Activated CD8-positive, alpha-beta memory T cell treated with anti-CD3 and anti-CD28 coated beads, Interleukin-2, amount 50 U/mL, for 1 hour (primary cell): ENCODE results near the gene RNU6-9.
"Not testable (repeated sequence)": the region's sequence is repeated elsewhere in the genome, so short reads cannot be mapped to it uniquely, and the experiment has no call there.

Experiments used
- DNase-seq: peaks from one replicate; pipeline ENCODE4 v3.0.0-alpha.2; 2020; ENCODE audit errors: extremely low read depth

Gene RNU6-9

DNA sequence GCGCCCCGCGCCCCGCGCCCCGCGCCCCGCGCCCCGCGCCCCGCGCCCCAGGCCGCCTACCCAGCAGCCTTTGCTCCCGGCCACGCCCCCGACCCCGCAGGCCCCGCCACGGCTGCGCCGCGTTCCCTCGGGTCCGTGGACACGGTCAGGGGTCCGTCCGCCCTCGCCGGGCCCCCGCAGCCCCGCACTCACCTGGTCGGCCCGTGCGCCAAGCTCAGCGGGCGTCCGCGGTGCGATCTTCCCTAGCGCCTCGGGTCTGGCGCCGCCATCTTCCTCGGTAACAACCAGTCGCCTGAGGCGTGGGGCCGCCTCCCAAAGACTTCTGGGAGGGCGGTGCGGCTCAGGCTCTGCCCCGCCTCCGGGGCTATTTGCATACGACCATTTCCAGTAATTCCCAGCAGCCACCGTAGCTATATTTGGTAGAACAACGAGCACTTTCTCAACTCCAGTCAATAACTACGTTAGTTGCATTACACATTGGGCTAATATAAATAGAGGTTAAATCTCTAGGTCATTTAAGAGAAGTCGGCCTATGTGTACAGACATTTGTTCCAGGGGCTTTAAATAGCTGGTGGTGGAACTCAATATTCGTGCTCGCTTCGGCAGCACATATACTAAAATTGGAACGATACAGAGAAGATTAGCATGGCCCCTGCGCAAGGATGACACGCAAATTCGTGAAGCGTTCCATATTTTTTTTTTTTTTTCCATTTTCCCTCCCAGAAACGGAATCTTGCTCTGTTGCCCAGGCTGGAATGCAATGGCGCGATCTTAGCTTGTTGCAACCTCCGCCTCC lies at the start of gene RNU6-9, which contains the start of gene MED16:
TSS of gene RNU6-9 (plus strand) at position 591 of the 796 bp plus-strand sequence.
TSS of gene MED16 (minus strand) at position 294 of the 796 bp plus-strand sequence. CDS start 2,056 bp downstream, outside the sequence.
- peak; percentile 77 for DNase-seq

DNA sequence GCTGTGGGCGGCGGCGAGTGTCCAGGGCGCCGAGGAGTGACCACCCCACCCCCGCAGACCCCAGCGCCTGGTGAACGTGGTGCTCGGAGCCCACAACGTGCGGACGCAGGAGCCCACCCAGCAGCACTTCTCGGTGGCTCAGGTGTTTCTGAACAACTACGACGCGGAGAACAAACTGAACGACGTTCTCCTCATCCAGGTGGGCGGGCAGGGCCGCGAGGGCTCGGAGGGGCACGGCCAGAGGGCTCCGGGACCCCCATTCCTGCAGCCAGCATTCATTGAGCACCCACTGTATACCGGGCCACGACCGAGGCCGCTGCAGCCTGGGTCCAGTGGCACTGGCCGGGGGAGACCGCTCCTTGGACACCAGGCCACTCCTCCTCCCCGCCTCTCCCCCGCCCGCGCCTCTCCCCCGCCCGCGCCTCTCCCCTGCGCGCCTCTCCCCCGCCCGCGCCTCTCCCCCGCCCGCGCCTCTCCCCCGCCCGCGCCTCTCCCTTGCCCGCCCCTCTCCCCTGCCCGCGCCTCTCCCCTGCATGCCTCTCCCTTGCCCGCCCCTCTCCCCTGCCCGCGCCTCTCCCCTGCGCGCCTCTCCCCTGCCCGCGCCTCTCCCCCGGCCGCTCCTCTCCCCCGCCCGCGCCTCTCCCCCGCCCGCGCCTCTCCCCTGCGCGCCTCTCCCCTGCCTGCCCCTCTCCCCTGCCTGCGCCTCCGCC lies 49.3 kb upstream of the RNU6-9 start:
- DNase-seq, result no peak

DNA sequence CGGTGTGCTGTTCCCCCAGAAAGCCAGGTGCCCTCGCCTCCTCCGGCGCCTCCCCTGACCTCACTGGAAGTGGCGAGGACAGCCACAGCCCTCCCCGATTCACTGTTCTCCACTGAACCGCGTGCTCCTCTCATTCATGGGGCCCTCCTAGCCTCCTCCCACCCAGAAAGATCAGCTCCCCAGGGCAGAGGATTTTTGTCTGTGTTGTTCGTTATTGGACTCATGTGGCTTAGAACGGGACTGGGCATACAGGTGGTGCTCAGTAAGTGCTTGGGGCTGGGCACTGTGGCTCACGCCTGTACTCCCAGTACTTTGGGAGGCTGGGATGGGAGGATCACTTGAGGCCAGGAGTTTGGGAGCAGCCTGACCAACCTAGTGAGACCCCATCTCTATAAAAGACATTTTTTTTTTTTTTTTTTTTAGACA lies 48.7 kb upstream of the RNU6-9 start:
- no peak for DNase-seq

DNA sequence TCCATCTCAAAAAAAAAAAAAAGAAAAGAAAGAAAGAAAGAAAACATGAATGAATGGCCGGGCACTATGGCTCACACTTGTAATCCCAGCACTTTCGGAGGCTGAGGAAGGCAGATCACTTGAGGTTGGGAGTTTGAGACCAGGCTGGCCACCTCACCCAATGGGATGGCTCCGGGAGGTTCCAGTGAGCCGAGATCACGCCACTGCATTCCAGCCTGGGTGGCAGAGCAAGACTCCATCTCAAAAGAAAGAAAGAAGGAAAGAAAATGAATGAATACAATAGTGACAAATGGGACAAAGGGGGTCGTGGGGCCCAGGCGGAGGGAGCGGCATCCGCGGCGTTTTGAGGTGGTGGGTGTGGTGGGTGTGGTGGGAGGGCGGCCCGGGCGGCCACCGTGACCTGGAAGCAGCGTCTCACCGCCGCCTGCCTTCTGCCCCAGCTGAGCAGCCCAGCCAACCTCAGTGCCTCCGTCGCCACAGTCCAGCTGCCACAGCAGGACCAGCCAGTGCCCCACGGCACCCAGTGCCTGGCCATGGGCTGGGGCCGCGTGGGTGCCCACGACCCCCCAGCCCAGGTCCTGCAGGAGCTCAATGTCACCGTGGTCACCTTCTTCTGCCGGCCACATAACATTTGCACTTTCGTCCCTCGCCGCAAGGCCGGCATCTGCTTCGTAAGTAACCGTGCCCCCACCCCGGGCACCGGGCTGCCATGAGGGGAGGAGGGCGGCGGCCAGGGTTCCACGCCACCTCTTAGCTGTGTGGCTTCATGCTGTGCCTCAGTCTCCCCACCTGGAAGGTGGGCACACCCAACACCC lies 47.4 kb upstream of the RNU6-9 start:
- no peak for DNase-seq

DNA sequence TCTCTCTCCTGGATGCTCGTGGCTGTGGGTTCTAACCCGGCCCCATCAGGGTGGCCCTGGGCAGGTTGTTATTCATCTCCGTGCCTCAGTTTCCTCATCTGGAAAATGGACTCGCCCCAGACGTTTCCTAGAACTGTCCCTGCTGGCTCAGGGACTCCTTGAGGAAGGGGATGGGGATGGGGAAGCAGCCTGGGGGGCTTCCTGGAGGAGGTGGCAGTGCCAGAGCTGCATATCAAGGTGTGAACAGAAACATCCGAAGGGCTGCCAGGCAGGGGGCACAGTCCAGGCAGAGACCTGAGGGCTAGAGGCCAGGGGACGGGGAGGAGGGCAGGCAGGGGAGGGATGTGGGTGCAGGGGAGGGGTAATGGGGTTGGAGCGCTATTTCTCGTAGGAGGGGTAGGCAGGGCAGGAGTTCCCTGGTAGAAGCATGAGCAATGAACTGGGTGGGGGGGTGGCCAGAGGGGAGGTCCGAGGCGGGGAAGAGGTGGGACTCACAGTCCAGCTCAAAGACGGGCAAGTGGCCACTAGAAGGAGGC lies 44.8 kb upstream of the RNU6-9 start:
- DNase-seq, result no peak

- not testable (repeated sequence) for DNase-seq
Measured at GRCh38 chr19:849195-849594, 44.1 kb upstream of the RNU6-9 start.

DNA sequence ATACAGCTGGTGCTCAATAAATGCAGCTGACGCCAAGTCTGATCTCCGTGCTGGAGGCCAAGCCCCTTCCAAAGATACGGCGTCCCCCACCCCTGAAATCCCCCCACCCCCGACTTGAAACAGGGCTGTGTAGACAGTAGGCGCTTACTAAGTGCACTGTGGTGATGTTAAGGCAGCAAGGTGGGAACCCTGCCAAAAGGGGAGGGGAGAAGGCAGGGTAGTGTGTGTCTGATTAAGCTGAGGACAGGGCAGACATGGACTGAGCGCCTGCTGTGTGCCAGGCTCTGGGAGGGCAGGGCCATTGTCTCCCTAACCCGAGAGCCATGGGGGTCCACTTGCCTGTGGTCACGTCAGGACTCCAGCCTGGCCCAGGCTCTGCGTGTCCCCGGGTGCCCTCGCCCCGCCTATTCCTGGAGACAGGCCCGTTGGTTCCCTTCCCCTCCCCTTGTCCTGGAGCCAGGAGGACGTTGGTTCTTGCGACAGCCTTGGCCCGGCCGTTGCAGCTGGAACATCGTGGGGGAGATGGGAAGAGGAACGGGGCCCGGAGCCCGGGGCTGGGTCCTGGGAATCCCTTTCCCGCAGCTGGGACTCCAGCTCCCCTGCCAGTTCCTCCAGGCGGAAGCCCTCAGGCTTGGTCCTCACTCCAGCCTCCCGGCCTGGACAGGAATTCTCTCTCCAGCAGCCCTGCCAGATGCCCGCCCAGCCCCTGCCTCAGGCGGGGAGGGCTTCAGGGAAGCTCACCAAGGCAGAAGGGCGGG lies 42.9 kb upstream of the RNU6-9 start:
- DNase-seq, result no peak

- no peak for DNase-seq
Measured at GRCh38 chr19:850979-851335, 42.3 kb upstream of the RNU6-9 start.

DNA sequence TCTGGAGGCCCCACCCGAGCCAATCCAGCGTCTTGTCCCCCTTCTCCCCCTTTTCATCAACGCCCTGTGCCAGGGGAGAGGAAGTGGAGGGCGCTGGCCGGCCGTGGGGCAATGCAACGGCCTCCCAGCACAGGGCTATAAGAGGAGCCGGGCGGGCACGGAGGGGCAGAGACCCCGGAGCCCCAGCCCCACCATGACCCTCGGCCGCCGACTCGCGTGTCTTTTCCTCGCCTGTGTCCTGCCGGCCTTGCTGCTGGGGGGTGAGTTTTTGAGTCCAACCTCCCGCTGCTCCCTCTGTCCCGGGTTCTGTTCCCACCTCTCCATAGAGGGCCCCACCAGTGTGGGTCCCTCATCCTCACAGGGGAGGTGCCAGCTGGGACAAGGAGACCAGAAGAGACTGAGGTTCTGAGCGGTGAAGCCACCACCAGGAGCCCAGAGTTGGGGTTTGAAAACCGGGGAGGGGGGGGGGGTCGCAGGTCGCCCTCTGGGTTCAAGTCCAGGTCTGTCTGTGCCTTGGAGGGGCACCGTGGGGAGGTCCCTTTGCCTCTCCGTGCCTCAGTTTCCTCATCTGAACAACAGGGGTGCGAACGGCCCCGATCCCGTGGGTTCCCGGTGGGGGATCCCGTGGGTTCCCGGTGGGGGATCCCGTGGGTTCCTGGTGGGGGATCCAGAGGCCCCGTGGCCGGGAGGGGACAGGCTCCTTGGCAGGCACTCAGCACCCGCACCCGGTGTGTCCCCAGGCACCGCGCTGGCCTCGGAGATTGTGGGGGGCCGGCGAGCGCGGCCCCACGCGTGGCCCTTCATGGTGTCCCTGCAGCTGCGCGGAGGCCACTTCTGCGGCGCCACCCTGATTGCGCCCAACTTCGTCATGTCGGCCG lies 40.9 kb upstream of the RNU6-9 start, which contains the start of gene ELANE:
TSS of gene ELANE (plus strand) at position 168 of the 878 bp plus-strand sequence. CDS start at position 194, 26 bp downstream.
- DNase-seq, result no peak

- DNase-seq, result no peak
Measured at GRCh38 chr19:853014-853585, 40.2 kb upstream of the RNU6-9 start.

- not testable (repeated sequence) for DNase-seq
Measured at GRCh38 chr19:853614-854220, 39.6 kb upstream of the RNU6-9 start.

GRCh38 chr19:854549-854948 lies 38.7 kb upstream of the RNU6-9 start:
- no peak for DNase-seq

- DNase-seq, result no peak
Measured at GRCh38 chr19:855142-855541, 38.1 kb upstream of the RNU6-9 start.

DNA sequence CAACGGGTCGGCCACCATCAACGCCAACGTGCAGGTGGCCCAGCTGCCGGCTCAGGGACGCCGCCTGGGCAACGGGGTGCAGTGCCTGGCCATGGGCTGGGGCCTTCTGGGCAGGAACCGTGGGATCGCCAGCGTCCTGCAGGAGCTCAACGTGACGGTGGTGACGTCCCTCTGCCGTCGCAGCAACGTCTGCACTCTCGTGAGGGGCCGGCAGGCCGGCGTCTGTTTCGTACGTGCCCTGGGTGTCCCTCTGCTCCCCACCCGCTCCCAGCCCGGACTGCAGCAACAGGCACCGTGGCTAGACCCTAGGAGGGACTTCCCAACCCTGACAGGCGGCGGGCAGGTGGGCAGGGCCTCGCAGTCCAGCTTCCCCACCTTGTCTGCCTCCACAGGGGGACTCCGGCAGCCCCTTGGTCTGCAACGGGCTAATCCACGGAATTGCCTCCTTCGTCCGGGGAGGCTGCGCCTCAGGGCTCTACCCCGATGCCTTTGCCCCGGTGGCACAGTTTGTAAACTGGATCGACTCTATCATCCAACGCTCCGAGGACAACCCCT lies 37.6 kb upstream of the RNU6-9 start:
- DNase-seq, result no peak

- no peak for DNase-seq
Measured at GRCh38 chr19:858284-858683, 35.0 kb upstream of the RNU6-9 start.

DNA sequence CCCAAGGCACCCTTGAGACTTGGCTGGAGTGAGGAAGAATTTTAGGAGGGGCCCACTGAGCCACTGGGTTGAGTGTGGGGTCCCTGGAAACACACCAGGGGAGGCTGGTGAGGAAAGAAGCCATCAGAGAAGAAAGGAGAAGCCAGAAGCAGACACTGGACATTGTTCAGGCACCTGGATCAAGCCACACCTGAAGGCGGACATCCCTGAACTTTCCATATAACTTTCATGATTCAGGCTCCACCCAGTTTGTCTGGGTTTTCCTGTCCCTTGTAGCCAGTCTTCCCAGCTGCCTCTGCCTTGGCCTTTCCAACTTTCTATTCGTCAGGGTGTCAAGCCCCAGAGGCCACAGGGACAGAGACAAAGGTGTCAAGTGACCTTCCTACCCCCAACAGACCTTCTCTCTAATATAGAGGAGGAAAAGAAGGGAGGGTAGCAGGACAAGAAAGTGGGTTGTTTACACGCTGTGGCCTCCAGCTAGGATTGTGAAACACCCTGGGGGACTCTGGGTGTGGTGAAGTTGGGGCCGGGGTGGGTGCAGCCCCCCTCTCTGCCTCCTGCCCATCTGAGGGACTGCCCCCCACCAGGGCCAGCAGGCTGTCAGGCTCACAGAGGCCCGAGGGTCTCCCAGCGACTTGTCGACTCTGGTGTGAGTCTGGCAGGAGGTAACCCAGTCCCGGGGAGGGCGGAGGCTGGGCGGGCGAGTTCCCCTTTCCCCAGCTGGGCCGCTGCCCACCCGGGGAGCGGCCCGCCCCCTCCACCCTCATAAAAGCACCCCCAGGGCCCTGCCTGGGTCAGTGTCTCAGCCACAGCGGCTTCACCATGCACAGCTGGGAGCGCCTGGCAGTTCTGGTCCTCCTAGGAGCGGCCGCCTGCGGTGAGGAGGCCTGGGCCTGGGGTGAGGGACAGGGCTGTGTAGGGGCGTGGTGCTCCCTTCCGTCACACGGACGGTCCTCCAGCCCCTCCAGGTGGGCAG lies 34.1 kb upstream of the RNU6-9 start, which contains the start of gene CFD:
TSS of gene CFD (plus strand) at position 797 of the 976 bp plus-strand sequence. CDS start at position 823, 26 bp downstream.
- no peak for DNase-seq

- no peak for DNase-seq
Measured at GRCh38 chr19:861141-861755, 32.0 kb upstream of the RNU6-9 start.
